Stimulated activated CD8-positive, alpha-beta memory T cell treated with anti-CD3 and anti-CD28 coated beads, Interleukin-15, amount 100 ng/mL, for 48 hours (primary cell): ENCODE results near the gene TRAF4.
"Not testable (repeated sequence)": the region's sequence is repeated elsewhere in the genome, so short reads cannot be mapped to it uniquely, and the experiment has no call there.

Source experiments
- DNase-seq, 2 donors: peaks; one replicate each; pipeline ENCODE4 v3.0.0-alpha.2; 2020; ENCODE audit warnings: low read depth in 2 of 2

The TRAF4 gene

DNA sequence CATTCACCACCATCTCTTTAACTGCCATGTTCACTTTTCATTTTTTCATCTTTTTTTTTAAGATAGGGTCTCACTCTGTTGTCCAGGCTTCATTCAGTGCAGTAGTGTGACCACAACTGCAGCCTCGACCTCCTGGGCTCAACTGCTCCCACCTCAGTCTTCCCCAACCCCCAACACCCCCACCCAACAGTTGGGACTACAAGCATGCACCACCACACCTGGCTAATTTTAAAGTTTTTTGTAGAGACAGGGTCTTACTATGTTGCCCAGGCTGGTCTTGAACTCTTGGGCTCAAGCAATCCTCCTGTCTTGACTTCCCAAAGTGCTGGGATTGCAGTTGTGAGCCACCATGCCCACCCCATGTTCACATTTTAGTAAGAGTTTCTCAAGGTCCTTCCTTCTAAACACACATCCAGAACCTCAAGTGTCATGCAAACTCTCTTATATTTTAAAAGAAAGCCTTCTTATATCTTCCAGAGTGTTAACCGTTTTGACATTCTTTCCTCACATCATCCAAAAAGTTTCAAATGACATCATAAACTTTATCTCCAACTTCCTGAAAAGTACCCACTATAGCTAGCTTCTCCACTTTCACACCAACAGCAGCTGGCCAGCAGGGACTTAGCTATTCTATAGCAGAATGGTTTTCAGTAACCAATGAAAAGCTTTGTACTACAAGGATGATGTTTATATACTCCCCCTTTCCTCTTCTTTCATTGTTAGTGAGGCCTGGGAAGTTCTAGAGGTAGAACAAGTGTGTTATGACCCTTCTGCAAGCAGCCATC lies 49.3 kb downstream of the TRAF4 start:
- DNase-seq, result no peak

DNA sequence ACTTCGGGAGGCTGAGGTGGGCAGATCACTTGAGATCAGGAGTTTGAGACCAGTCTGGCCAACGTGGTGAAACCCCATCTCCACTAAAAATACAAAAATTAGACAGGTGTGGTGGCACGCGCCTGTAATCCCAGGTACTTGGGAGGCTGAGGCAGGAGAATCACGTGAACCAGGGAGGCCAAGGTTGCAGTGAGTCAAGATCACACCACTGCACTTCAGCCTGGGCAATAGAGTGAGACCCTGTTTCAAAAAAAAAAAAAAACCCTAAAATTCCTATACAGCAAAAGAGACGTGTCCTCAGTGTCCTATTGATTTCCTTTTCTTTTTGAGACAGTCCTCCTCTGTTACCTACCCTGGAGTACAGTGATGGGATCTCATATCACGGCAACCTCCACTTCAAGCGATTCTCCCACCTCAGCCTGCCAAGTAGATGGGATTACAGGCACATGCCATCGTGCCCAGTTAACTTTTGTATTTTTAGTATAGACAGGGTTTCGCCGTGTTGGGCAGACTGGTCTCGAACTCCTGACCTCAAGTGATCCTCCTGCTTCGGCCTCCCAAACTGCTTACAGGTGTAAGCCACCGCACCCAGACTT lies 51.1 kb downstream of the TRAF4 start:
- not testable (repeated sequence) for DNase-seq

DNA sequence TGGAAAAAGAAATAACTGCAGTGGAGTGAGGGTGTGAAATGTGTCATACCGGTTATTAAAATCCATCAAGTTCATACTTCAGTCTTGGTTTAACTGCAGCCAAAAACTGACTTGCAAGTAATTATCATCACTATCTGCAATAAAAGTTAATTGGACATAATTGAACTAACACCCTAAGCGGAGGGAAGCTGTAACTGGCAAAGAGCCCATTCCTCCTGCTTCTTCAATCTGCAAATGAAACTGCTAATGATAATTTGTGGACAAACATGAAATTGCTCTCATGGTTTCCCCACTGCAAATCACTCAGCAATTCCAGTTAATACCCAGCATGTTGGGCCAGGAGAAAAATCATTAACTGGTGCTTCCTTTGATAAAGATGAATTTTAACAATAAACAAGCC lies 52.3 kb downstream of the TRAF4 start:
- DNase-seq, result no peak
